Lower lobe of right lung (tissue), 2 donors: ENCODE measurements around the gene DMC1. TPM values are rescaled to one million over a fixed set of nuclear protein-coding genes. Genes with fewer than 3 reads are reported as not detected.
A peak's percentile ranks its signal among the peaks of the same experiment; 100 is the strongest.
"Not testable (repeated sequence)": the region's sequence is repeated elsewhere in the genome, so short reads cannot be mapped to it uniquely, and the experiment has no call there.

Experiments
- ATAC-seq, 2 donors: fragments of 200-7000 bp; cut with Tn5 transposase; one replicate each; pipeline ENCODE4 v1.9.1; 2020 to 2022; ENCODE audit warnings: mild to moderate bottlenecking in 2 of 2, moderate library complexity in 2 of 2
- DNase-seq: peaks from one replicate; pipeline ENCODE4 v3.0.0-alpha.2; 2020
- H3K27ac ChIP-seq: fragments of 200-600 bp; one replicate; pipeline ENCODE4 v1.8.0; 2022
- H3K27me3 ChIP-seq: fragments of 200-600 bp; one replicate; pipeline ENCODE4 v1.8.0; 2022; ENCODE audit warnings: low read depth
- H3K36me3 ChIP-seq: fragments of 200-600 bp; one replicate; pipeline ENCODE4 v1.8.0; 2022; ENCODE audit warnings: mild to moderate bottlenecking
- H3K4me1 ChIP-seq: fragments of 200-600 bp; one replicate; pipeline ENCODE4 v1.8.0; 2022
- H3K4me3 ChIP-seq: fragments of 200-600 bp; one replicate; pipeline ENCODE4 v1.8.0; 2022; ENCODE audit warnings: mild to moderate bottlenecking
- H3K9me3 ChIP-seq: fragments of 200-600 bp; one replicate; pipeline ENCODE4 v1.8.0; 2022
- intact Hi-C: fragments of 100-400 bp; cut with DNase I; formaldehyde crosslinking; loops from one replicate; pipeline ENCODE4 v1.11.0; 2022
- total RNA-seq: library from RNA; stranded (reverse); fragmentation: NEBNext Ultra II Directional; extraction: Animal tissue kit (Norgen Biotek cat#: 25700); gene quantifications from one replicate; pipeline ENCODE4 v1.2.1, GENCODE V29; 2021
- TF ChIP-seq, protein P1 (sequence below): fragments of 200-600 bp; IDR thresholded peaks from one replicate; pipeline ENCODE4 v1.8.0; 2022; ENCODE audit warnings: antibody characterized with exemption, mild to moderate bottlenecking
- donor health status: DM: no; HTN: yes; CAD: no; lungs with severe emphysema.

DMC1 gene
- total RNA-seq, 1 donor from 2014 or later, result 0.97 TPM

DNA sequence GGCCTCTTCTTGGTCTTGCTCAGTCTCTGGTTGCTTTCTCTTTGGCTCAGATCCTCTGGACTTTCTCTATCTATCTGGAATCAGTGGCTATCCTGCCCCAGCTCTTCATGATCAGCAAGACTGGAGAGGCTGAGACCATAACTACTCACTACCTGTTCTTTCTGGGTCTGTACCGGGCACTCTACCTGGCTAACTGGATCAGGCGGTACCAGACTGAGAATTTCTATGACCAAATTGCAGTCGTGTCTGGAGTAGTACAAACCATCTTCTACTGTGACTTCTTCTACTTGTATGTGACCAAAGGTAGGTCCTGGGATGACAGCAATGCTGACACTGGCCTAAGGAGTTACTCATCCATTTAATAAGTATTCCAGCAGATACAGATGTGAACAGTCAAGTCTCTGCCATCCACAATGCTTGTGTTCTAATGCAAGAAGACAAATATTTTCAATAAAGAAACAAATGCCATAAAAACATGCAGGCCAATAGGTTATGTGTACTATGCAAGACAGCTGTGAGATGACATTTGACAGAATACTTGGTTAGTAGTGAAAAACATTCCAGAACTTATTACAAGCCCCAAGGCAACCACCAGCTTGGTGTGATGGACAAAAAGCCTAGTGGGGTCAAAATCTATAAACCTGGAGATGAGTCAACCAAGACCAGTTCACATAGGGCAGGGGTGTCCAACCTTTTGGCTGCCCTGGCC is 88.7 kb downstream of the DMC1 start:
- H3K27ac ChIP-seq, result no peak overlapping the region
- H3K27me3 ChIP-seq, result no peaks in the 10 kb centered on the region
- TF ChIP-seq, protein P1, sequence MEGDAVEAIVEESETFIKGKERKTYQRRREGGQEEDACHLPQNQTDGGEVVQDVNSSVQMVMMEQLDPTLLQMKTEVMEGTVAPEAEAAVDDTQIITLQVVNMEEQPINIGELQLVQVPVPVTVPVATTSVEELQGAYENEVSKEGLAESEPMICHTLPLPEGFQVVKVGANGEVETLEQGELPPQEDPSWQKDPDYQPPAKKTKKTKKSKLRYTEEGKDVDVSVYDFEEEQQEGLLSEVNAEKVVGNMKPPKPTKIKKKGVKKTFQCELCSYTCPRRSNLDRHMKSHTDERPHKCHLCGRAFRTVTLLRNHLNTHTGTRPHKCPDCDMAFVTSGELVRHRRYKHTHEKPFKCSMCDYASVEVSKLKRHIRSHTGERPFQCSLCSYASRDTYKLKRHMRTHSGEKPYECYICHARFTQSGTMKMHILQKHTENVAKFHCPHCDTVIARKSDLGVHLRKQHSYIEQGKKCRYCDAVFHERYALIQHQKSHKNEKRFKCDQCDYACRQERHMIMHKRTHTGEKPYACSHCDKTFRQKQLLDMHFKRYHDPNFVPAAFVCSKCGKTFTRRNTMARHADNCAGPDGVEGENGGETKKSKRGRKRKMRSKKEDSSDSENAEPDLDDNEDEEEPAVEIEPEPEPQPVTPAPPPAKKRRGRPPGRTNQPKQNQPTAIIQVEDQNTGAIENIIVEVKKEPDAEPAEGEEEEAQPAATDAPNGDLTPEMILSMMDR, result no peak
- H3K4me1 ChIP-seq, result peaks cover 11% of the 10 kb centered on the region
- ATAC-seq (peak; percentile 9 to 42), DNase-seq (no peak)
- H3K4me3 ChIP-seq, result no peak overlapping the region
- H3K36me3 ChIP-seq, result peaks cover 66% of the 10 kb centered on the region
- no peaks in the 10 kb centered on the region for H3K9me3 ChIP-seq
- intact Hi-C loops, result no loop called here

DNA sequence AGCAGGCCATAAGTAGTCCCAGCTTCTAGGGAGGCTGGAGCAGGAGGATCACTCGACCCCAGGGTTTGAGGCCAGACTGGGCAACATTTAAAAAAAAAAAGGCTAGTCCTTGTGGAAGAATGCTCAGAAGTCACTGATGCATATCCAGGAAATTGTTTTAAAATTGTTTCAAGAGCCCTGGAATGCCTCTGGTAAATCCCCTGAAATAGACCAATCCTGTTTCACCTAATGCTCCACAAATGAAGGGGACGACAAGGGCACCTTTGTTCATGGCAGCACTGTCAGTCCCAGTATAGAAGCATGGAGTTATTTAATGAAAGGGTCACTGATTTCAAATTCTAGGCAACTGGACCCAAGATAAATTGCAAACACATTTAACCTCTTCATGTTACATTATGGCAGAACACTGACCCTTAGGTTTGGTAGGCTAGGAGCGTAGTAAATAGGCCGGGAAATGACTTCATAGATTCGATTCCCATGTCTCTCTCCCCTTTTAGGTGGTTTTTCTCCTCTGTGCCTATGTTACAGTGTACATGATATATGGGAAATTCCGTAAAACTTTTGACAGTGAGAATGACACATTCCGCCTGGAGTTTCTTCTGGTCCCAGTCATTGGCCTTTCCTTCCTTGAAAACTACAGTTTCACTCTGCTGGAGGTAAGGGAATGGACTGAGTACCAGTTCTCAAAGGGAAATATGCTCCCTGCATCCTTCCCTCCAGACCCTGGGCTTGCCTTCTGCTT is 90.7 kb downstream of the DMC1 start:
- no peak for DNase-seq
- H3K4me3 ChIP-seq, result no peak overlapping the region
- no peaks in the 10 kb centered on the region for H3K27me3 ChIP-seq
- intact Hi-C loops, result no loop called here
- TF ChIP-seq, protein P1, result no peak
- peaks cover 11% of the 10 kb centered on the region for H3K4me1 ChIP-seq
- peaks cover 46% of the 10 kb centered on the region for H3K36me3 ChIP-seq
- ATAC-seq, result no peak
- no peaks in the 10 kb centered on the region for H3K9me3 ChIP-seq
- H3K27ac ChIP-seq, result no peak overlapping the region

GRCh38 chr22:38477585-38477984 is 92.4 kb downstream of the DMC1 start:
- Histone ChIP-seq H3K27ac (no peak overlapping the region), H3K9me3 (no peaks in the 10 kb centered on the region), H3K36me3 (peaks cover 29% of the 10 kb centered on the region), H3K27me3 (no peaks in the 10 kb centered on the region), H3K4me3 (no peak overlapping the region), H3K4me1 (peaks cover 10% of the 10 kb centered on the region)
- no peak for ATAC-seq
- intact Hi-C loops, result no loop called here
- TF ChIP-seq, protein P1, result no peak
- DNase-seq, result no peak

DNA sequence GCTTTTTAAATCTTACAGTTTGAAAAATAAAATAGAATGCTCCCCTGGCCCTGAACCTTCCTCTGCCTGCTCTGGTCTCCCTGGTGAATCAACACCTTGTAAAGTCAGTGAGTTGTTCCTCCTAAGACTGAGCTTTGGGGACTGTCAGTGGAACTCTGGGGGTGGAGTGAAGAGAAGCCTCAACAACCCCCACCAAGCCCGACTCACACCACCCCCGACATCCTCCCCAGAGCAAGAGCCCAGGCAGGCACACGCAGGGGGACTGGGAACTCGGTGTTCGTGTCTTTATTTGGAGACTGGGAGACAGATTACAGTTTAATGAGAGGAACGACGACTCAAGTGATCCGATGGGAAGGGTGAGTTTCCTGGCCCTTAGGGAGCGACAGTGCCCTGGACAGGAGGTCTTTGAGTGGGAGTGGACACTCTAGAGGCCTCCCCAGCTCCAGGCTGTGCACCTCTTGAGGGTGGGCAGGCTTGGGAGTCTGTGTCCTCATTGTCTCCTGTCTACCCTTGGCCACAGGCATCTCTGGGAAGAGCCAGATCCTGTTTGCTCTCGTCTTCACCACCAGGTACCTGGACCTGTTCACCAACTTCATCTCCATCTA is 95.9 kb downstream of the DMC1 start:
- no peaks in the 10 kb centered on the region for H3K36me3 ChIP-seq
- ATAC-seq (no peak), DNase-seq (no peak)
- no peaks in the 10 kb centered on the region for H3K27me3 ChIP-seq
- H3K27ac ChIP-seq, result no peak overlapping the region
- TF ChIP-seq, protein P1, result no peak
- intact Hi-C loops, result no loop called here
- H3K4me1 ChIP-seq, result no peaks in the 10 kb centered on the region
- H3K9me3 ChIP-seq, result no peaks in the 10 kb centered on the region
- H3K4me3 ChIP-seq, result no peak overlapping the region

- peaks cover 10% of the 10 kb centered on the region for H3K27me3 ChIP-seq
- no peaks in the 10 kb centered on the region for H3K36me3 ChIP-seq
- TF ChIP-seq, protein P1, result no peak
- ATAC-seq (no peak), DNase-seq (peak; percentile 24)
- no peaks in the 10 kb centered on the region for H3K9me3 ChIP-seq
- no peak overlapping the region for H3K4me3 ChIP-seq
- H3K4me1 ChIP-seq, result peaks cover 17% of the 10 kb centered on the region
- intact Hi-C loops, result no loop called here
- H3K27ac ChIP-seq, result no peak overlapping the region
Observed at GRCh38 chr22:38471237-38471636, 98.7 kb downstream of the DMC1 start.

GRCh38 chr22:38470179-38470578 is 99.8 kb downstream of the DMC1 start:
- peak; percentile 28 for DNase-seq
- ATAC-seq, H3K9me3 ChIP-seq, H3K4me3 ChIP-seq, intact Hi-C loops, H3K36me3 ChIP-seq, H3K27ac ChIP-seq: not testable (repeated sequence)
- peaks cover 12% of the 10 kb centered on the region for H3K27me3 ChIP-seq
- peaks cover 17% of the 10 kb centered on the region for H3K4me1 ChIP-seq
